Measurements from ENCODE around the gene TMEM260. TPM values are rescaled to one million over a fixed set of nuclear protein-coding genes. Genes with fewer than 3 reads are reported as not detected.

TMEM260 gene
- polyA plus RNA-seq, 3 donors, result 7.5 to 8.8 (median 8.3) TPM

- no peaks in the 10 kb centered on the region for H3K4me1 ChIP-seq (ENCODE audit: control insufficient read depth in 1 of 2, insufficient read depth in 2 of 2, low read length in 2 of 2)
- H3K9me3 ChIP-seq (replicated peaks in 1 of 2; ENCODE audit: control insufficient read depth in 1 of 2, insufficient read depth in 1 of 2, low read length in 2 of 2), result no peaks in the 10 kb centered on the region
- Mint-ChIP-seq H3K27me3 (ENCODE audit: low read depth in 3 of 3) (no peaks in the 10 kb centered on the region), H3K36me3 (peaks cover 39 to 51% of the 10 kb centered on the region in 2 donors), H3K9me3 (peaks cover 0 to 2% (median 0%) of the 10 kb centered on the region in 7 donors), H3K27ac (peak overlapping the region in 1 of 7 donors; percentile 76), H3K4me3 (no peak overlapping the region), H3K4me1 (no peaks in the 10 kb centered on the region)
- H3K79me2 ChIP-seq (ENCODE audit: insufficient read depth, low read length), result no peaks in the 10 kb centered on the region
- H4K20me1 ChIP-seq (ENCODE audit: insufficient read depth, low read length), result no peaks in the 10 kb centered on the region
- H2AFZ ChIP-seq (ENCODE audit: insufficient read depth, low read depth, low read length, poor library complexity, severe bottlenecking), result no peak overlapping the region
- no peak overlapping the region for H3K9ac ChIP-seq (ENCODE audit: insufficient read depth, low read length, poor library complexity, severe bottlenecking)
- intact Hi-C loops (cut with micrococcal nuclease), result no loop called here
- no peak for TF ChIP-seq CTCF (IDR thresholded peaks at IDR 0.05)
- H3K4me2 ChIP-seq (replicated peaks; ENCODE audit: extremely low read depth, low read length, poor library complexity, severe bottlenecking), result no peak overlapping the region
- H3K36me3 ChIP-seq (replicated peaks in 1 of 2; ENCODE audit: control insufficient read depth in 1 of 2, insufficient read depth in 2 of 2, low read length in 2 of 2), result peaks cover 11 to 37% of the 10 kb centered on the region in 2 donors
- WGBS (ENCODE audit: insufficient coverage), result 93% methylated on average over 3 of the region's 6 CpGs
- H3K27ac ChIP-seq (ENCODE audit: low read depth in 1 of 2, low read length in 2 of 2), result no peak overlapping the region
- no peak for DNase-seq
- H3K4me3 ChIP-seq (replicated peaks in 1 of 3; ENCODE audit: low read depth in 2 of 3, low read length in 3 of 3), result no peak overlapping the region
- no peaks in the 10 kb centered on the region for H3K27me3 ChIP-seq (ENCODE audit: control insufficient read depth in 2 of 2, insufficient read depth in 2 of 2, low read length in 2 of 2)
These were observed 69.1 kb downstream of the TMEM260 start for GRCh38 chr14:56648508-56649301.

GRCh38 chr14:56649382-56649781 is 69.8 kb downstream of the TMEM260 start:
- Mint-ChIP-seq H3K36me3 (peaks cover 39 to 51% of the 10 kb centered on the region in 2 donors), H3K4me1 (no peaks in the 10 kb centered on the region), H3K27ac (no peak overlapping the region), H3K4me3 (no peak overlapping the region), H3K9me3 (peaks cover 0 to 2% (median 0%) of the 10 kb centered on the region in 7 donors), H3K27me3 (ENCODE audit: low read depth in 3 of 3) (no peaks in the 10 kb centered on the region)
- DNase-seq, result no peak
- Histone ChIP-seq H3K27ac (ENCODE audit: low read depth in 1 of 2, low read length in 2 of 2) (no peak overlapping the region), H3K9me3 (replicated peaks in 1 of 2; ENCODE audit: control insufficient read depth in 1 of 2, insufficient read depth in 1 of 2, low read length in 2 of 2) (no peaks in the 10 kb centered on the region), H3K36me3 (replicated peaks in 1 of 2; ENCODE audit: control insufficient read depth in 1 of 2, insufficient read depth in 2 of 2, low read length in 2 of 2) (peaks cover 11 to 37% of the 10 kb centered on the region in 2 donors), H2AFZ (ENCODE audit: insufficient read depth, low read depth, low read length, poor library complexity, severe bottlenecking) (no peak overlapping the region), H3K4me3 (replicated peaks in 1 of 3; ENCODE audit: low read depth in 2 of 3, low read length in 3 of 3) (no peak overlapping the region), H4K20me1 (ENCODE audit: insufficient read depth, low read length) (no peaks in the 10 kb centered on the region), H3K9ac (ENCODE audit: insufficient read depth, low read length, poor library complexity, severe bottlenecking) (no peak overlapping the region), H3K79me2 (ENCODE audit: insufficient read depth, low read length) (no peaks in the 10 kb centered on the region), H3K27me3 (ENCODE audit: control insufficient read depth in 2 of 2, insufficient read depth in 2 of 2, low read length in 2 of 2) (no peaks in the 10 kb centered on the region), H3K4me1 (ENCODE audit: control insufficient read depth in 1 of 2, insufficient read depth in 2 of 2, low read length in 2 of 2) (no peaks in the 10 kb centered on the region), H3K4me2 (replicated peaks; ENCODE audit: extremely low read depth, low read length, poor library complexity, severe bottlenecking) (no peak overlapping the region)
- WGBS (ENCODE audit: insufficient coverage), result no CpG with 5 or more reads among the region's 3 CpGs
- TF ChIP-seq CTCF (IDR thresholded peaks at IDR 0.05), result no peak
- intact Hi-C loops (cut with micrococcal nuclease), result no loop called here

Measured in CD14-positive monocyte (primary cell).